K562 (cell line): ENCODE results near the gene NAIF1. TPM values are rescaled to one million over a fixed set of nuclear protein-coding genes. Genes with fewer than 3 reads are reported as not detected.

Experiments
- AFF4 ChIP-seq: sonication (generic); formaldehyde crosslinking; IDR thresholded peaks from 2 replicates; pipeline ENCODE4 v1.8.0; 2023; ENCODE audit warnings: mild to moderate bottlenecking, missing genetic modification reagents
- ETS2 ChIP-seq: IDR thresholded peaks from 2 replicates; pipeline ENCODE4 v1.6.1; 2016; ENCODE audit warnings: borderline replicate concordance, missing genetic modification characterization, mild to moderate bottlenecking, moderate library complexity, missing compliant biosample characterization; ENCODE audit not compliant: poor library complexity, severe bottlenecking
- GATAD2A ChIP-seq: fragments of 450-650 bp; IDR thresholded peaks from 2 replicates; pipeline ENCODE4 v1.6.1; 2017
- GTF2F1 ChIP-seq: IDR thresholded peaks from 2 replicates; pipeline ENCODE4 v1.6.1; 2011; ENCODE audit warnings: low read depth, low read length, improper control_type of control experiment
- MEF2D ChIP-seq: conservative IDR thresholded peaks from 2 replicates; pipeline ENCODE4 v1.6.1; 2016; ENCODE audit warnings: low read depth, missing genetic modification characterization, missing compliant biosample characterization
- NFRKB ChIP-seq: fragments of 450-650 bp; IDR thresholded peaks from 2 replicates; pipeline ENCODE4 v1.6.1; 2016; ENCODE audit warnings: low read depth
- SAP30 ChIP-seq: fragments of 200-600 bp; sonication (generic); IDR thresholded peaks from 2 replicates; pipeline ENCODE4 v1.6.1; 2012; ENCODE audit warnings: borderline replicate concordance, low read depth, mild to moderate bottlenecking, moderate library complexity, low read length, control low read depth, inconsistent platforms; ENCODE audit not compliant: insufficient read depth, poor library complexity, severe bottlenecking
- SETDB1 ChIP-seq: IDR thresholded peaks from one replicate; pipeline ENCODE4 v1.6.1; 2012; ENCODE audit warnings: low read length, control low read depth, inconsistent platforms
- ZNF589 ChIP-seq: fragments of 200-800 bp; sonication (Bioruptor generic); IDR thresholded peaks from 2 replicates; pipeline ENCODE4 v1.6.1; 2016; ENCODE audit warnings: low read depth, missing genetic modification characterization, missing compliant biosample characterization
- ZNF696 ChIP-seq: fragments of 250-450 bp; sonication (Bioruptor Pico); conservative IDR thresholded peaks from 2 replicates; pipeline ENCODE4 v1.4.0; 2020; ENCODE audit warnings: mild to moderate bottlenecking, moderate library complexity
- polyA plus RNA-seq, 8 experiments: library from polyadenylated mRNA; depleted of rRNA in 4 of 8; stranded (reverse) in 5 of 8; unstranded in 3 of 8; fragments of >200 nt; fragmentation: Nextera tagmentation in 2 of 8; fragmentation: Illumina TruSeq in 1 of 8; extraction: Ambion mirVana in 2 of 8; extraction: Trizol in 1 of 8; gene quantifications; 2 replicates each; pipeline versions ENCODE4 v1.2.1 to v1.2.3, GENCODE V29; 2011 to 2014; ENCODE audit warnings: inconsistent platforms in 1 of 8, missing spikeins in 1 of 8
- total RNA-seq, 7 experiments: library from RNA; depleted of rRNA in 6 of 7; stranded (reverse); fragments of >200 nt in 6 of 7; fragmentation: Illumina TruSeq in 2 of 7; extraction: Trizol in 2 of 7; gene quantifications; 2 replicates each; pipeline versions ENCODE4 v1.2.1 to v1.2.3, GENCODE V29; 2011 to 2021; ENCODE audit warnings: low replicate concordance in 1 of 7
- TF ChIP-seq, protein P1 (sequence below), 2 experiments: fragments of 450-650 bp; formaldehyde crosslinking in 1 of 2; IDR thresholded peaks; 2 replicates each; pipeline versions ENCODE4 v1.4.0 to v1.6.1; 2014 to 2020; ENCODE audit warnings: mild to moderate bottlenecking in 2 of 2, borderline replicate concordance in 1 of 2, low read depth in 1 of 2
- TF ChIP-seq, protein P2 (sequence below): fragments of 450-650 bp; IDR thresholded peaks from 2 replicates; pipeline ENCODE4 v1.6.1; 2017; ENCODE audit warnings: antibody characterized with exemption

Gene NAIF1
- total and polyA plus RNA-seq, 9 of the 15 experiments (the other 6 are each of a cell fraction or from before 2014, with no cell fraction given) = 4.8 to 26.6 (median 17.2) TPM

- TF ChIP-seq, protein P1, sequence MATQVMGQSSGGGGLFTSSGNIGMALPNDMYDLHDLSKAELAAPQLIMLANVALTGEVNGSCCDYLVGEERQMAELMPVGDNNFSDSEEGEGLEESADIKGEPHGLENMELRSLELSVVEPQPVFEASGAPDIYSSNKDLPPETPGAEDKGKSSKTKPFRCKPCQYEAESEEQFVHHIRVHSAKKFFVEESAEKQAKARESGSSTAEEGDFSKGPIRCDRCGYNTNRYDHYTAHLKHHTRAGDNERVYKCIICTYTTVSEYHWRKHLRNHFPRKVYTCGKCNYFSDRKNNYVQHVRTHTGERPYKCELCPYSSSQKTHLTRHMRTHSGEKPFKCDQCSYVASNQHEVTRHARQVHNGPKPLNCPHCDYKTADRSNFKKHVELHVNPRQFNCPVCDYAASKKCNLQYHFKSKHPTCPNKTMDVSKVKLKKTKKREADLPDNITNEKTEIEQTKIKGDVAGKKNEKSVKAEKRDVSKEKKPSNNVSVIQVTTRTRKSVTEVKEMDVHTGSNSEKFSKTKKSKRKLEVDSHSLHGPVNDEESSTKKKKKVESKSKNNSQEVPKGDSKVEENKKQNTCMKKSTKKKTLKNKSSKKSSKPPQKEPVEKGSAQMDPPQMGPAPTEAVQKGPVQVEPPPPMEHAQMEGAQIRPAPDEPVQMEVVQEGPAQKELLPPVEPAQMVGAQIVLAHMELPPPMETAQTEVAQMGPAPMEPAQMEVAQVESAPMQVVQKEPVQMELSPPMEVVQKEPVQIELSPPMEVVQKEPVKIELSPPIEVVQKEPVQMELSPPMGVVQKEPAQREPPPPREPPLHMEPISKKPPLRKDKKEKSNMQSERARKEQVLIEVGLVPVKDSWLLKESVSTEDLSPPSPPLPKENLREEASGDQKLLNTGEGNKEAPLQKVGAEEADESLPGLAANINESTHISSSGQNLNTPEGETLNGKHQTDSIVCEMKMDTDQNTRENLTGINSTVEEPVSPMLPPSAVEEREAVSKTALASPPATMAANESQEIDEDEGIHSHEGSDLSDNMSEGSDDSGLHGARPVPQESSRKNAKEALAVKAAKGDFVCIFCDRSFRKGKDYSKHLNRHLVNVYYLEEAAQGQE (IDR thresholded peaks at IDR 0.05; ENCODE audit: borderline replicate concordance) = 0 out of 2 replicates have a peak, but pooled peaks have one; percentile 3
- TF ChIP-seq, protein P1 (CRISPR knock-in tag; IDR thresholded peaks at IDR 0.05; ENCODE audit: low read depth) = no peak
- TF ChIP-seq ZNF696 = no peak
- TF ChIP-seq GATAD2A = no peak
- TF ChIP-seq, protein P2, sequence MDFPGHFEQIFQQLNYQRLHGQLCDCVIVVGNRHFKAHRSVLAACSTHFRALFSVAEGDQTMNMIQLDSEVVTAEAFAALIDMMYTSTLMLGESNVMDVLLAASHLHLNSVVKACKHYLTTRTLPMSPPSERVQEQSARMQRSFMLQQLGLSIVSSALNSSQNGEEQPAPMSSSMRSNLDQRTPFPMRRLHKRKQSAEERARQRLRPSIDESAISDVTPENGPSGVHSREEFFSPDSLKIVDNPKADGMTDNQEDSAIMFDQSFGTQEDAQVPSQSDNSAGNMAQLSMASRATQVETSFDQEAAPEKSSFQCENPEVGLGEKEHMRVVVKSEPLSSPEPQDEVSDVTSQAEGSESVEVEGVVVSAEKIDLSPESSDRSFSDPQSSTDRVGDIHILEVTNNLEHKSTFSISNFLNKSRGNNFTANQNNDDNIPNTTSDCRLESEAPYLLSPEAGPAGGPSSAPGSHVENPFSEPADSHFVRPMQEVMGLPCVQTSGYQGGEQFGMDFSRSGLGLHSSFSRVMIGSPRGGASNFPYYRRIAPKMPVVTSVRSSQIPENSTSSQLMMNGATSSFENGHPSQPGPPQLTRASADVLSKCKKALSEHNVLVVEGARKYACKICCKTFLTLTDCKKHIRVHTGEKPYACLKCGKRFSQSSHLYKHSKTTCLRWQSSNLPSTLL = no peak
- no peak for TF ChIP-seq ZNF589 (CRISPR knock-in tag)
- no peak for TF ChIP-seq SAP30
- TF ChIP-seq MEF2D (tag) = no peak
- TF ChIP-seq GTF2F1 = no peak
- no peak for TF ChIP-seq AFF4 (CRISPR knock-in tag)
- TF ChIP-seq SETDB1 = no peak
- peak; percentile 68 for TF ChIP-seq NFRKB
- TF ChIP-seq ETS2 (tag) = no peak
These were observed 10.9 kb upstream of the NAIF1 start (continued) for GRCh38 chr9:128077847-128078503.
